Right ventricle myocardium inferior (tissue), 1 donor: ENCODE data around the gene ADCY6. TPM values are rescaled to one million over a fixed set of nuclear protein-coding genes. Genes with fewer than 3 reads are reported as not detected.
"Not testable (repeated sequence)": the region's sequence is repeated elsewhere in the genome, so short reads cannot be mapped to it uniquely, and the experiment has no call there.

Experiments
- ATAC-seq: fragments of 200-7000 bp; cut with Tn5 transposase; one replicate; pipeline ENCODE4 v1.9.1; 2020; ENCODE audit warnings: mild to moderate bottlenecking, moderate library complexity
- DNase-seq: peaks from one replicate; pipeline ENCODE4 v3.0.0; 2021; ENCODE audit errors: missing footprints
- intact Hi-C: fragments of 100-400 bp; cut with DNase I; formaldehyde crosslinking; loops from one replicate; pipeline ENCODE4 v1.11.0; 2022
- total RNA-seq: library from RNA; stranded (reverse); fragmentation: NEBNext Ultra II Directional; extraction: Animal tissue kit (Norgen Biotek cat#: 25700); gene quantifications from one replicate; pipeline ENCODE4 v1.2.1, GENCODE V29; 2021
- donor health status: DM: no; HTN: yes; CAD: no; lungs with severe emphysema.

ADCY6 gene
- total RNA-seq, 1 donor from 2014 or later, result 55.6 TPM

DNA sequence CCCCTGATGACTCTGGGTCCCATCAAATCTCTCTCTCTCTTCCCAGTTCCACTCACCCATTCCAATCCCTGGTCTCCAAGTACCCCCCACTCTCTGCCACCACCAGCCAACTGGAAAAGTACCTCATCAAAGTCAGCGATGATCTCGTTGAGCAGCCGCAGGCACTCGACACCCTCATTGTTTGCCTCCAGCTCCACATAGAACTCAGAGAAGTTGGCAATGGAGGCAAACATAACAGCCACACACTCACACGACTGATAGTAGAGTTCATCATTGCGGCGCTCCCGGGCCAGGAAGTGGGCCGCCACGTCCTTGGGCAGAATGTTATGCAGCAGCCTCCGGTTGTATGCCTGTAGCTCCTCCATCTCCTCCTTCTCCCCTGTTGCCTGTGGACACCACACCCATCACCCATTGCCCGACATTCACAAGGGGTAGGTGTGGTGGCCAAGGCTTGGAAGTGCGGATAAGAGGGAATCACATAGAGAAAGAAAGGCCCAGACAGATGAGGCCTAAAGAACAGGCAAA is 17.2 kb downstream of the ADCY6 start:
- DNase-seq (no peak), ATAC-seq (no peak)
- intact Hi-C loops, result no loop called here

DNA sequence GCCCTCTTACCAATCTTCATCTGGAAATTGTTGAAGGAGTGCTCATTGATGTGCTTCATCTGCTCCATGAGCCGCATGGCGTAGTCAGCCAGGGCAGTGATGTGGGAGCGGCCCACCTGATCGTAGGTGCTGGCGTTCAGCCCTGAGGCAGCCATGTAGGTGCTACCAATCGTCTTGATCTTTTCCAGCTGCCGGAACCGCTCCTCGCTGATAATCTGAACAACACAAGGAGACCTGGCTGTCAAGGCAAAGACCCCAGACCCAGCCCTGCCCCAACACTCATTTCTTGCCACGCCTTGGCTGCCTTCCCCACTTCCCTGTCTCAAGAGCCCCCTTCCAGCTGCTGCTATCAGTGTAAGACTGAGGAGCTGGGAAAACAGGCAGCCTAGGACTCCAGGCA is 18.1 kb downstream of the ADCY6 start:
- ATAC-seq (no peak), DNase-seq (no peak)
- intact Hi-C loops, result no loop called here

DNA sequence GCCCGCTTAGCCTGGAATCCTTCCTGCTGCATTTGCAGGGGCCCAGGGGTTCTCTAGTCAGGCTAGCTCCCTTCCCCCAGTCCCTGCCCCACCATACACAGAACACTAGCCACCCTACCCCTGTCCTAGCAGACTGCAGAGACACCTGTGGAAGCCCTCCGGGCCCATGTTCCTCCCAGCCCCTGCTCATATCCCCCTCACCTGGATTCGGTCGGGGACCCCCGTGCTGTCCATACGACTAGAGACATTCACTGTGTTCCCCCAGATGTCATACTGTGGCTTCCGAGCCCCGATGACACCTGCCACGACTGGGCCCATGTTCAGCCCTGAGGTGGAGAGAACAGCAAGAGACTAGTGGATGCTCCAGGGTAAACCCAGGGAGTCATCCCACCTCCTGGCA is 20.2 kb downstream of the ADCY6 start:
- ATAC-seq (no peak), DNase-seq (no peak)
- intact Hi-C loops, result no loop called here

- ATAC-seq (no peak), DNase-seq (no peak)
- intact Hi-C loops, result no loop called here
These were observed 20.7 kb downstream of the ADCY6 start for GRCh38 chr12:48768147-48768546.

DNA sequence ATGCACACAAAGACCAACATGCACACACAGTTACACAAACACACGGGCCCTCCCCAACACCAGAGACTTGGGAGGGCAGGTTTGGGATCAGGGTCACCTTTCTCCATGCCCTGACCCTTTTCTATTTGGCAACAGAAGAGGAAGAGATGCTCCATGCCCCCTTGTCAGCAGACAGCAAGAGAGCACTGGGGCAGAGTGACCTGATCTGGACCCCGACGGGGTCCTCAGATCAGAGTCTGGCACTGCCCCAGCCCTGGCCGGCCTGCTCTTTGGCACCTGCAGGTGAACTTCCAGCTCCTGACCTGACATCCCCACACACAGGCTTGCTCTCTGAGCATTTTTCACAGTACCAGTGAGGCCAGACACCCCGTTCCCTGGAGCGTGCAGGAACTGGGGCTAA is 21.4 kb downstream of the ADCY6 start:
- intact Hi-C loops, result loop anchor here (2.0 kb wide), 1 partner anchor 19 kb away; no protein-coding TSS in a partner anchor
- DNase-seq (no peak), ATAC-seq (peak; percentile 2)

- ATAC-seq (peak; percentile 89), DNase-seq (no peak)
- intact Hi-C loops, result loop anchor here (2.0 kb wide), 1 partner anchor 20 kb away; no protein-coding TSS in a partner anchor
These were observed 21.8 kb downstream of the ADCY6 start for GRCh38 chr12:48767047-48767446.

DNA sequence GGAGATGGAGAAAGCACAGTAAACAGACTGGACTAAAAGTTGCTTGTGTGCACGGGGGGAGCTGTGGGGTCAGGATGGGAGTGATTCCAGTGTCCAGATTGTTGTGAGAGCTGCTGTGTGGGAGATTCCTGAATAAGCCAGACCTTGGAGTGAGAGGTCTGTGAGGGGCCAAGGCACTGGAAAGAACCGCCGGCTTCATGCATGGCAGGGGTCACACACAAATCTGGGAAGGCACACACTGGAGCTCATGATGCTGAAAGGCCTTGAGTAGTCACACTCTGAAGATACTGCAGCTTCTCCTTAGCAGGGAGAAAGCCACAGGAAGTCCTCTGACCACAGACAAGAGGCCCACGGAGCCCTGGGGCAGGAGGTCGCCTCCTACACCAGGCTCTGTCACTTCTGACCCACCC is 23.1 kb downstream of the ADCY6 start:
- no peak for ATAC-seq
- no peak for DNase-seq

DNA sequence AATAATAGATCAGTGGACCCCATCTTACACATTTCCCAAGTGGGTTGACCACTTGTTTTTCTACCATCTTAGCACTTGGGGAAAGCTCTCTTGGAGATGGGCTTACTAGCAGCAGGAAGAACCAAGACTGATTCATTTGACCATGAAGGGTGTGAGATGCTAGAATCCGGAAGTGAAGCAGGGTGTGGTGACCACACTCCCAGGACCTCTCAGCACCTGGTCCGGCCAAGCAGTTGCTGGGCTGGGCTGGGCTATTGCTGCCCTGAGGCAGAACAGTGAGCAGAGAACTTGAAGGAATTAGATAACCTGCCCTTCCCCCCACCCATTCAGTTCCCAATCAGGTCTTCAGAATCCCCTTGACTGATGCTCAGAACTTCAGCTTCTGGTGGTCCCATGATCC is 24.4 kb downstream of the ADCY6 start:
- intact Hi-C loops, result no loop called here
- no peak for ATAC-seq

More for the DNA sequence above, 23.1 kb downstream of the ADCY6 start:
- intact Hi-C loops, result loop anchor here (2.0 kb wide), 1 partner anchor 21 kb away; no protein-coding TSS in a partner anchor

DNA sequence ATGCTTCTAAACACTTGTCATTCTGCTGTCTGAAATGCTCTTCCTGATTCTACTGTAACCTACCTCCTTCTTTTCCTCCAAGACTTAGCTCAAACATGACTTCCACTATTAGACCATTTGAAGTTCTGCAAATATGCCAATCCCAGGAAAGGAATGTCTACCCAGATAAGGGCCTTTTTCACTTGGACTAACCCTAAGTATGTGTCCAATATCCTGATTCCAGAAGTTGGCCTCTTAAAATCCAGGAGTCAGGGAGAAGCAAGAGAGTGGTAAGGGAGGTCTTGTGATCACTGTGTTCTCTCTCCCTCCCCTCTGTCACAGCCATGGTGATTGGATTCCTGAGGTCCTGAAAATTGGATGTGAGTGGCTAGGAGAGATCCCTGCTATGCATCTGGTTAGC is 30.2 kb downstream of the ADCY6 start:
- DNase-seq, result no peak
- ATAC-seq, result no peak
- intact Hi-C loops, result no loop called here

More for the DNA sequence above, 24.4 kb downstream of the ADCY6 start:
- DNase-seq, result no peak

DNA sequence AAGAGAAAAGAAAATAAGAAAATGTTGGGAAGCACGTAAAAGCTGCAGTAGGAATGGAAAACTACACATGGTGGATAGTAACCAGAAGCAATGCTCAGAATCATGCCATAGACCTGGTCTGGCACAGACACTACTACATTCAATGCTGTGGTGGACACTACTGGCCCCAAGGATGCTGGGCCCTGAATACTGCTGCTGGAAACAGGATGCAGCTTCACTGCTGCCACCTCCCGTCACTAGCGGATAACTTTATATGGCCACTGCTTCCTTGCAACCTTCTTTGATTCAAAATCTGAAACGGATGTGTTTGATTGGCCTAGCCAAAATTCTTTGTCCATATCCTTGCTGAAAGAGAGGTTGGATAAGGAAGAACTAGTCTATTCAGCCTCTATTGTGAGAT is 30.7 kb downstream of the ADCY6 start:
- DNase-seq, result no peak
- ATAC-seq, result no peak
- intact Hi-C loops, result no loop called here

DNA sequence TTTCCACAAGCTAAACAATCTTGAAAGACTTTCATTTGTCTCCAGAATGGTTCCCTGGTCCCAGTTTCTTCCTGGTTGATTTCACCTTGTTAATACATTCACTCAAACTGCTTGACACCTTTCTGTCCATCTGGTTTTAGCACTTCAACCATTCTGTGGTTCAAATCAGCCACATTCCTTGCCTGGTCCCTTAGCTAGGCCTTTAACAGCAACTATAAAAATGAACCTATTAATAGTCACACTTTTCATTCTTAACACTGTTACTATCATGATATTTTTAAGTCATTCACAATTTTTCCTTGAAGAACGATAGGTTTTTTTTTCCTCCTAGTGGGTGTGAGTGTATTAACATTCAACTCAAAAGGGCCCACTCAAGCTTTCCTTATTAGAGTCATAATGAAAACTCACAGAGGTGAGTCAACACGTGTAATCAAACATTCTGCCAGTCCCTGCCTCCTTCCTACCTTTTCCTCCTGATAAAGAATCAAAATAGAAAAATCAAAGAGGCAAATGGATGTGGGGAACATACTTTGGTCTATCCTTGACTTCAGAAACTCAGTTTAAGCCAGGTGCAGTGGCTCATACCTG is 38.0 kb downstream of the ADCY6 start:
- ATAC-seq (no peak), DNase-seq (no peak)
- intact Hi-C loops, result no loop called here

GRCh38 chr12:48750215-48750614 is 38.7 kb downstream of the ADCY6 start:
- intact Hi-C loops, result no loop called here
- ATAC-seq, result no peak
- no peak for DNase-seq

GRCh38 chr12:48744251-48745008 is 44.5 kb downstream of the ADCY6 start:
- intact Hi-C loops, result no loop called here
- no peak for ATAC-seq
- no peak for DNase-seq

DNA sequence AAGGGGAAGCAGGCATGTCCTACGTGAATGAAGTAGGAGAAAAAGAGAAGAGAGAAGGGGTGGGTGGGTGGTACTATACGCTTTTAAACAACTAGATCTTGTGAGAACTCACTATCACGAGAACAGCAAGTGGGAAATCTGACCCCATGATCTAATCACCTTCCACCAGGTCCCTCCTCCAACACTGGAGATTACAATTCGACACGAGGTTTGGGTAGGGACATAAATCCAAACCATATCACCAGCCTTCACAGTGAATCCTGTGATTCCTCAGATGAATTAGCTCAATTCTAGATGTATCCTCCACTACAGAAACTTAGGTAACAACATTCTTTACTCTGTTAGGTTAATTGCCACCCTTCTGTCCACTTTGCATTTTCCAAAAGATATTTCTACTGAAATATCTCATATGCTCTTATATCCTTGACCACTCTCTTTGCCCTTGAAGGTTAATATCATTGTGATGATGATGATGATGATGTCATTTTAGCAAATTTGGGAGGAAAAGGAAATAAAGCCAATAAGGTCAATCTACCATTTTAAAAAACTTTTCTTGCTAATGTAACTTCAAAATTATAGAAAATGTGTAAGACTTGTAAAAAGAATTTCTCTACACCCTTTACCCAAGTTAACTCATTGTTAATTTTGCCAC is 49.1 kb downstream of the ADCY6 start:
- ATAC-seq, result no peak
- intact Hi-C loops, result no loop called here
- DNase-seq, result no peak

DNA sequence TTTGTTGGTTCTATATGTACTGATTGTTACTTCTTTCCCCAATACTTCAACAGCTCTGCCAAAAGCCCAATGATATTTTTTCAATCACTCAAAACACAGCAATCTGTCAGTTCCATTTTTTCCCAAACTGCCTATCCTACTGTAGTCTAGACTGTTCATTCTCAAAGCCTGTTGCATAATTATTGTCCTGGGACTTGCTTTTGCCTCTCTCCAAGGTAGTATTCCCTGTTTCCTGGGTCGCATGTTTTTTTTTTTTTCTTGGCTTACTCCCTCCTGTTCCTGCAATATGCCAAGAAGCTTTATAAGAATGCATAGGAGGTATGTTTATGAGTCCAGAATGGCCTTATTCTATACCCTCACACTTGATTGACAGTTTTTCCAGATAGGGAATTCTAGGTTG is 52.4 kb downstream of the ADCY6 start:
- no peak for DNase-seq
- ATAC-seq, result no peak
- intact Hi-C loops, result no loop called here

GRCh38 chr12:48728807-48729206 is 60.1 kb downstream of the ADCY6 start:
- DNase-seq, result no peak
- ATAC-seq, result no peak
- intact Hi-C loops, result no loop called here

GRCh38 chr12:48720737-48721136 is 68.2 kb downstream of the ADCY6 start:
- DNase-seq, intact Hi-C loops, ATAC-seq: not testable (repeated sequence)

DNA sequence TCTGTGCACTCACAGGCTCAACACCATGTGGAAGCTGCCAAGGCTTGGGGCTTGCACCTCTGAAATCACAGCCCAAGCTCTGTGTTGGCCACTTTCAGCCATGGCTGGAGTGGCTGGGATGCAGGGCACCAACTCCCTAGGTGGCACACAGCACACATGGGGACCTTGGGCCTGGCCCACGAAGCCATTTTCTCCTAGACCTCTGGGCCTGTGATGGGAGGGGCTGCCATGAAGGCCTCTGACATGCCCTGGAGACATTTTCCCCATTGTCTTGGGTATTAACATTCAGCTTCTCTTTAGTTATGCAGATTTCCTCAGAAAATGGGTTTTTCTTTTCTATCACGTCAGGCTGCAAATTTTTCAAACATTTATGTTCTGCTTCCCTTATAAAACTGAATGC is 68.7 kb downstream of the ADCY6 start:
- ATAC-seq, intact Hi-C loops, DNase-seq: not testable (repeated sequence)

DNA sequence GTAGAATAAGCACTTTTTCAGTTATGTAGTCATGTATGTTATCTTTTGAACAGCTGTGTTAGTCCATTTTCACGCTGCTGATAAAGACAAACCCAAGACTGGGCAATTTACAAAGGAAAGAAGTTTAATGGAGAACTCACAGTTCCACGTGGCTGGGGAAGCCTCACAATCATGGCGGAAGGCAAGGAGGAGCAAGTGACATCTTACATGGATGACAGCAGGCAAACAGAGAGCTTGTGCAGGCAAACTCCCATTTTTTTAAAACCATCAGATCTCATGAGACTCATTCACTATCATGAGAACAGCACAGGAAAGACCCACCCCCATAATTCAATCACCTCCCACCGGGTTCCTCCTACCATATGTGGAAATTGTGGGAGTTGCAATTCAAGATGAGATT is 69.9 kb downstream of the ADCY6 start:
- DNase-seq, ATAC-seq, intact Hi-C loops: not testable (repeated sequence)
